Right cardiac atrium (tissue), 5 donors: ENCODE data around the gene KCNIP4. TPM values are rescaled to one million over a fixed set of nuclear protein-coding genes. Genes with fewer than 3 reads are reported as not detected.

Experiments
- ATAC-seq, 2 donors: fragments of 200-7000 bp; cut with Tn5 transposase; one replicate each; pipeline versions ENCODE4 v1.8.0 to v1.9.1; 2020; ENCODE audit warnings: moderate library complexity in 2 of 2, mild to moderate bottlenecking in 1 of 2
- DNase-seq, 3 donors: peaks; one replicate each; pipeline ENCODE4 v3.0.0-alpha.2; 2020
- H3K27ac ChIP-seq: one replicate; pipeline ENCODE4 v1.5.1; 2013; ENCODE audit warnings: mild to moderate bottlenecking, low read length, control low read depth, moderate library complexity
- H3K27me3 ChIP-seq: one replicate; pipeline ENCODE4 v1.6.1; 2013; ENCODE audit not compliant: control insufficient read depth, insufficient read depth
- H3K4me1 ChIP-seq: one replicate; pipeline ENCODE4 v1.6.1; 2013; ENCODE audit warnings: low read length; ENCODE audit not compliant: control insufficient read depth, insufficient read depth
- H3K4me3 ChIP-seq: one replicate; pipeline ENCODE4 v1.5.1; 2013; ENCODE audit warnings: low read length, control low read depth
- H3K9me3 ChIP-seq: one replicate; pipeline ENCODE4 v1.6.1; 2013; ENCODE audit warnings: low read length; ENCODE audit not compliant: control insufficient read depth
- WGBS: extraction: QIAGEN DNeasy Blood & Tissue Kit; methylation state at CpG from one replicate; pipeline ENCODE4 v1.1.7; 2013; 5-methylcytosine and 5-hydroxymethylcytosine counted together
- intact Hi-C, 4 donors: fragments of 100-400 bp; cut with DNase I; formaldehyde crosslinking; loops; one replicate each; pipeline versions ENCODE4 v1.11.0 to v1.14.0; 2022 to 2023
- polyA plus RNA-seq: library from polyadenylated mRNA; stranded (reverse); fragments of 200-250 nt; gene quantifications from one replicate; pipeline ENCODE4 v1.2.3, GENCODE V29; 2013
- total RNA-seq, 4 donors: library from RNA; stranded (reverse); fragmentation: NEBNext Ultra II Directional; extraction: Animal tissue kit (Norgen Biotek cat#: 25700); gene quantifications; one replicate each; pipeline ENCODE4 v1.2.1, GENCODE V29; 2021
- donor health status: healthy with polysubstance abuse.
- donor health status: DM: no; HTN: yes; CAD: no.
- donor health status: DM: no; HTN: no; CAD: no.
- donor health status: DM: no; HTN: yes; CAD: no; lungs with severe emphysema.
- donor health status: DM: yes; HTN: yes; CAD: no.

The KCNIP4 gene
- total and polyA plus RNA-seq, 5 donors, result 0.05 to 0.86 (median 0.23) TPM; not detected in 2

DNA sequence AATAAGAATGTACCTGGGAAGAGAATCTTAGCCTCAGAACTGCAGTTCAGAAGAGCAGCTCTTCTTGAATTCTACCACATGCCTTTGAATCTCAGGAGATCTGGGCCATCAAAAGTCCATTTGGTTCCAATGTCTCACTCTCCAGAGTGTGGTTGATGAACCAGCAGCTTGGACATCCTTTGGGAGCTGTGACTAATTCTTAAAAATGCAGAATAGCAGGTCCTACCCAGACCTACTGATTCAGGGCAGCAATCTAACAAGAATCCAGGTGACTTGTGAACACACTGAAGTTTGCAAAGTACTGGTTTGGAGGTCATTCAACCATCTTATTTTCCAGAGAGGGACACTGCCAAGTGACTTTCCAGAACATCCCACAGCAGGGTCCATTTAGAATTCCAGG, 1003.6 kb downstream of the KCNIP4 start:
- Histone ChIP-seq H3K4me3 (no peak overlapping the region), H3K9me3 (no peaks in the 10 kb centered on the region), H3K27me3 (no peaks in the 10 kb centered on the region), H3K4me1 (no peaks in the 10 kb centered on the region), H3K27ac (no peak overlapping the region)
- ATAC-seq (no peak), DNase-seq (no peak)
- intact Hi-C loops, result no loop called here

DNA sequence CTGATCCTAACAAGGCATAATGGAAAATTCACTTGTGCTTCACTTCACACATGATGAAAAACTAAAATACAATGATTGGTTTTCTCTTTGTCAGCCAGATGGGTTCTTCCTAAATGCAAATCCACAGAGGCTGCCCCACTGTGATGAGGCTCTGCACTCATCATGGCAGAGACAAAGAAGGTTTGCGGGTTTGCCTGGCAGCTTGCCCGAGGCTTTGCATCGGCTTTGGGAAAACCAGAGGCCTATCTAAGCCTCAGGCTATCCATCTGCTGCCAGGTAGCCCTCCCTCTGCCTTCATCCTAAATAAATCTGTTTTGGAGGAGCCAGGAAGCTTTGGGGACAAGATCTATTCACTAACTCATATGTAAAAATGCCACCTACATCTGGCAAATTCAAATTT, 1004.1 kb downstream of the KCNIP4 start:
- WGBS, result 79% methylated on average over 3 of the region's 3 CpGs
- Histone ChIP-seq H3K27me3 (no peaks in the 10 kb centered on the region), H3K9me3 (no peaks in the 10 kb centered on the region), H3K4me3 (no peak overlapping the region), H3K27ac (no peak overlapping the region), H3K4me1 (no peaks in the 10 kb centered on the region)
- no peak for ATAC-seq
- intact Hi-C loops, result no loop called here
- no peak for DNase-seq

DNA sequence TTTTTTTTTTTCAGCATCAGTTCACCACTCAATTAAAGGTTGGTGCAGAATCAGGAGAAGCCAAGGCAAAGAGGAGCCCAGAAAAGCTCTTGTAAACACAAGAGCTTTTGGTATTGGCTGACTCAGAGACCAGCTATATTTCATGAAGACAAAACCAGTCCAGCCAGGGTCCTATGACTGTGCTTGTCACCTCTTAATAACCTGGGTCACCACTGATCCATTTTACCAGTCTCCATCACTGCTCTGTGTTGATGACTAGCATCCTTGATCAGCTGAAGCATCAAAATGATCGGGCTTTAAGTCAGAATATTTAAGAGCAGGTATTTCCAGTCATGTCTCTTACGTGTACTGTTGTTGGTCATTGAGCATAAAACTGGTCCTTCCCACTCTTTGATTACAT, 1010.4 kb downstream of the KCNIP4 start:
- ATAC-seq (no peak), DNase-seq (no peak)
- no peaks in the 10 kb centered on the region for H3K27me3 ChIP-seq
- WGBS, result 69% methylated on average over 2 of the region's 2 CpGs
- intact Hi-C loops, result no loop called here
- H3K27ac ChIP-seq, result no peak overlapping the region
- no peak overlapping the region for H3K4me3 ChIP-seq
- H3K9me3 ChIP-seq, result no peaks in the 10 kb centered on the region
- H3K4me1 ChIP-seq, result no peaks in the 10 kb centered on the region

- H3K4me1 ChIP-seq, result no peaks in the 10 kb centered on the region
- H3K9me3 ChIP-seq, result no peaks in the 10 kb centered on the region
- no peaks in the 10 kb centered on the region for H3K27me3 ChIP-seq
- intact Hi-C loops, result no loop called here
- no peak overlapping the region for H3K4me3 ChIP-seq
- H3K27ac ChIP-seq, result no peak overlapping the region
- ATAC-seq, result no peak
- no peak for DNase-seq
Measured at GRCh38 chr4:20926529-20926928, 1022.0 kb downstream of the KCNIP4 start.

- no peak for ATAC-seq
- no peak for DNase-seq
- H3K4me3 ChIP-seq, result no peak overlapping the region
- intact Hi-C loops, result no loop called here
- no peaks in the 10 kb centered on the region for H3K9me3 ChIP-seq
- H3K4me1 ChIP-seq, result no peaks in the 10 kb centered on the region
- H3K27me3 ChIP-seq, result no peaks in the 10 kb centered on the region
- no peak overlapping the region for H3K27ac ChIP-seq
- 64% methylated on average over 4 of the region's 4 CpGs for WGBS
Measured at GRCh38 chr4:20925176-20925575, 1023.4 kb downstream of the KCNIP4 start.

GRCh38 chr4:20922962-20923361, 1025.6 kb downstream of the KCNIP4 start:
- DNase-seq (no peak), ATAC-seq (no peak)
- Histone ChIP-seq H3K9me3 (no peaks in the 10 kb centered on the region), H3K27me3 (no peaks in the 10 kb centered on the region), H3K4me1 (no peaks in the 10 kb centered on the region), H3K4me3 (no peak overlapping the region), H3K27ac (no peak overlapping the region)
- intact Hi-C loops, result no loop called here
- WGBS, result 81% methylated on average over 2 of the region's 2 CpGs

DNA sequence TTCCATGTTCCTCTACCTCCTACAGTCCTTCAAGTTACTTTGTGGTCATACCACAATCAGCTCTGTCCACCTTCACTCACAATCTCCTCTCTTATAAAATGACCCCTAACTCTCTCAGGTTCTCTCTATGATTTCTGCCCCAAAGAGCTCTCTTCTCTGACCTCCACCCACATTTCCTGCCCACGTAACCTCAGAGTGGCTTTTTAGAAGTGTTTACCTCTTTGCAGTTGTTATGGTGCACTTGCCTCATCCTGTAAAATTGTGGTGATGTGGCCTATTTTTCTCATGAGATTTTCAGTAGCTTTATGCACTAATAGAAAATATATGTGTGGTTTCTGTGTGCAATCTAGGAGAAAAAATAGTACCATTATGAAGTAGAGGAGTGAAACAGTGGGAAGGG, 1032.5 kb downstream of the KCNIP4 start:
- Histone ChIP-seq H3K27ac (no peak overlapping the region), H3K27me3 (no peaks in the 10 kb centered on the region), H3K9me3 (no peaks in the 10 kb centered on the region), H3K4me3 (no peak overlapping the region), H3K4me1 (no peaks in the 10 kb centered on the region)
- ATAC-seq (no peak), DNase-seq (no peak)
- 44% methylated on average over 1 of the region's 1 CpG for whole genome bisulfite sequencing
- intact Hi-C loops, result no loop called here

- Histone ChIP-seq H3K4me3 (no peak overlapping the region), H3K27ac (no peak overlapping the region), H3K27me3 (no peaks in the 10 kb centered on the region), H3K9me3 (no peaks in the 10 kb centered on the region), H3K4me1 (no peaks in the 10 kb centered on the region)
- no peak for ATAC-seq
- no peak for DNase-seq
- intact Hi-C loops, result no loop called here
- 73% methylated on average over 3 of the region's 3 CpGs for WGBS
Measured at GRCh38 chr4:20904966-20905365, 1043.6 kb downstream of the KCNIP4 start.

- no peak overlapping the region for H3K4me3 ChIP-seq
- H3K27me3 ChIP-seq, result no peaks in the 10 kb centered on the region
- H3K27ac ChIP-seq, result no peak overlapping the region
- DNase-seq (no peak), ATAC-seq (no peak)
- WGBS, result 79% methylated on average over 1 of the region's 1 CpG
- no peaks in the 10 kb centered on the region for H3K4me1 ChIP-seq
- intact Hi-C loops, result no loop called here
- H3K9me3 ChIP-seq, result no peaks in the 10 kb centered on the region
Measured at GRCh38 chr4:20901851-20902250, 1046.7 kb downstream of the KCNIP4 start.

DNA sequence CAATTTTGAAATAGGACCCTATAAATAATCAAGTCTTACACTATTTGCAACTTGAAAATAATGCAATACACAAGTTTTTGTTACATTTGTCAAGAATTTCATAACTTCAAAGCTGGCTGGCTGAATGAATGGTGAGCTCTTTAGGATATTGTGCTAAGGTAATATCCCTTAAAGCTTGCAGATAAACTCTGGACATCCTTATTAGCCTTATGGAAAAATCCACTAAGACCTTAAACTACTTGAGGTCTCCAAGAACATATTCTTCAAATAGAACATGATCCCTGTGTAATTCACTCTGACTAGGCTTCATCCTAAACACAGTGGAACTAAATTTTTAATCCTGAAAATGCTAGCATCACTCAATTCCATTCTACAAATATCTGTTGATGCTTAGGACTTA, 1049.0 kb downstream of the KCNIP4 start:
- intact Hi-C loops, result no loop called here

GRCh38 chr4:20895988-20896387, 1052.6 kb downstream of the KCNIP4 start:
- Histone ChIP-seq H3K27me3 (no peaks in the 10 kb centered on the region), H3K27ac (no peak overlapping the region), H3K4me1 (no peaks in the 10 kb centered on the region), H3K9me3 (no peaks in the 10 kb centered on the region), H3K4me3 (no peak overlapping the region)
- ATAC-seq (no peak), DNase-seq (no peak)
- intact Hi-C loops, result no loop called here
- WGBS, result 74% methylated on average over 2 of the region's 2 CpGs

More for the DNA sequence above, 1049.0 kb downstream of the KCNIP4 start:
- no peaks in the 10 kb centered on the region for H3K27me3 ChIP-seq
- DNase-seq (no peak), ATAC-seq (no peak)
- no peak overlapping the region for H3K27ac ChIP-seq
- H3K4me1 ChIP-seq, result no peaks in the 10 kb centered on the region
- H3K4me3 ChIP-seq, result no peak overlapping the region
- H3K9me3 ChIP-seq, result no peaks in the 10 kb centered on the region

- Histone ChIP-seq H3K4me3 (no peak overlapping the region), H3K9me3 (no peaks in the 10 kb centered on the region), H3K27ac (no peak overlapping the region), H3K27me3 (no peaks in the 10 kb centered on the region), H3K4me1 (no peaks in the 10 kb centered on the region)
- intact Hi-C loops, result no loop called here
- ATAC-seq (no peak), DNase-seq (no peak)
Measured at GRCh38 chr4:20895208-20895607, 1053.4 kb downstream of the KCNIP4 start.
